ENCODE results near the gene UFSP2.

Gene UFSP2

DNA sequence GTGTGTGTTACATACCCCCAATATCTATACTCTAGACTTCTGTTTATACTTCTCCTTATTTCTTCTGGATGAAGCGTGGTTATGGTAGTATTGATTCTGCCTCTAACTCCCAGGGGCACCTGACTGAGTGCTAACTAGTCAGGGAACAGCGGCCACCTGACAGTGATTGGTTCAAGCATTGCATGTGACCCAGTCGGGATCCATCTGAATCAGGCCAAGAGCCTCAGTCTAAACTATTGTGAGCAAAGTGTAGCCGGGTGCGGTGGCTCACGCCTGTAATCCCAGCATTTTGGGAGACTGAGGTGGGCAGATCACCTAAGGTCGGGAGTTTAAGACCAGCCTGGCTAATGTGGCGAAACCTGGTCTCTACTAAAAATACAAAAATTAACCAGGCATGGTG, 35.8 kb upstream of the UFSP2 start:
- TF ChIP-seq, protein P1, sequence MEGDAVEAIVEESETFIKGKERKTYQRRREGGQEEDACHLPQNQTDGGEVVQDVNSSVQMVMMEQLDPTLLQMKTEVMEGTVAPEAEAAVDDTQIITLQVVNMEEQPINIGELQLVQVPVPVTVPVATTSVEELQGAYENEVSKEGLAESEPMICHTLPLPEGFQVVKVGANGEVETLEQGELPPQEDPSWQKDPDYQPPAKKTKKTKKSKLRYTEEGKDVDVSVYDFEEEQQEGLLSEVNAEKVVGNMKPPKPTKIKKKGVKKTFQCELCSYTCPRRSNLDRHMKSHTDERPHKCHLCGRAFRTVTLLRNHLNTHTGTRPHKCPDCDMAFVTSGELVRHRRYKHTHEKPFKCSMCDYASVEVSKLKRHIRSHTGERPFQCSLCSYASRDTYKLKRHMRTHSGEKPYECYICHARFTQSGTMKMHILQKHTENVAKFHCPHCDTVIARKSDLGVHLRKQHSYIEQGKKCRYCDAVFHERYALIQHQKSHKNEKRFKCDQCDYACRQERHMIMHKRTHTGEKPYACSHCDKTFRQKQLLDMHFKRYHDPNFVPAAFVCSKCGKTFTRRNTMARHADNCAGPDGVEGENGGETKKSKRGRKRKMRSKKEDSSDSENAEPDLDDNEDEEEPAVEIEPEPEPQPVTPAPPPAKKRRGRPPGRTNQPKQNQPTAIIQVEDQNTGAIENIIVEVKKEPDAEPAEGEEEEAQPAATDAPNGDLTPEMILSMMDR (conservative IDR thresholded peaks at IDR 0.05), result no peak
- no peak overlapping the region for H3K27ac ChIP-seq

DNA sequence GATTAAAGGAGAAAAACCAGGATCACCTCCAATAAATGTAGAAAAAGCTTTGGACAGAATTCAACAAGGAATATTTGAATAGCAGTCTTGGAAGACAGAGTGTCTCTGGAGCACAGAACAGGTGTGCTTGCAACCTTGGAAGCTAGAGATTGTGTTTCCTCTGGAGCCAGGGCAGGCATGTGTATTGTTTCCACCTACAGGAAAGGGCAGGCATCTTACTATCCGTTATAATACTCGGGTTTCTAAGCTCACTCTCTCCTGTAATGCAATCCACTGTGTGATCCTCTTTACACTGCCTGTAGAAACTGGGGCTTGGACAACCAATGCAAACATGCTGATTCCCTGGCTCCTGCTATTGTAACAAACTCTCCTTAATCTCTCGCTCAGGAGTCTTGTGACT, 31.4 kb upstream of the UFSP2 start:
- TF ChIP-seq, protein P1 (conservative IDR thresholded peaks at IDR 0.05), result peak; percentile 26; the same call in 1 of the 2 replicates
- H3K27ac ChIP-seq, result peak overlapping the region; percentile 45

DNA sequence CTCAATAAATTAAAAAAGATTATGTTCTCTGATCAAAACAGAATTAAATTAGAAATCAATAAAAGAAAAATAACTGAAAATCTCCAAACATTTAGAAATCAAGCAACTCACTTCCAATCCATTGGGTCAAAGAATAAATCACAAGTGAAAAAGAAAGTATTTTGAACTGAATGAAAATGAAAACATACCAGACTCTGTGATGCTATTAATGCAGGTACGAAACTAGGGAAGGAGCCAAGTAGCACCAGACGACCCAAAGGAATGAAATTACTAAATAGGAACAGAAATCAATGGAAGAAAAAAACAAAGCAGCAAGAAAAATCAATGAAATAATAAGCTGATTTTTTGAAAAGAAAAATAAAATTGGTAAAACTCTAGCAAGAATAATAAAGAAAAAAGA, 30.4 kb upstream of the UFSP2 start:
- peak overlapping the region; percentile 45 for H3K27ac ChIP-seq
- TF ChIP-seq, protein P1 (conservative IDR thresholded peaks at IDR 0.05), result no peak

DNA sequence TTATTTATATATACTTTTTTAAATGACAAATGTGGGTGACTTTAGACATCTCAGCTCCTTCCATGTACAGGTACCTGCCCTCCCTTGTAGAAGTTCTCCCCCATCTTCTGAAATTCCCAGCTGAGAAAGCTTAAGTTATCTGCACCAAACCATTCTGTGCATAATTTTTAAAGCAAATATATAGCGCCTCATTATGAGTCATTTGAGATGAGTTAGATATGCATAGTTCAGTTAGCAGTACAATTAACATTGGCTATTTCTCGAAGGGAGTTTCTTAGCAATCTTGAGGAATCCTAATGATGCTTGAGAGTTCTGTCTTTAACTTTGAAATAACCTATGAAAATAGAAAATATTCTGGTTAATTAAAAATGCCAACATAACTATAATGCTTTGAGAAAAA, 19.4 kb upstream of the UFSP2 start:
- no peak overlapping the region for H3K27ac ChIP-seq
- TF ChIP-seq, protein P1 (conservative IDR thresholded peaks at IDR 0.05), result no peak

DNA sequence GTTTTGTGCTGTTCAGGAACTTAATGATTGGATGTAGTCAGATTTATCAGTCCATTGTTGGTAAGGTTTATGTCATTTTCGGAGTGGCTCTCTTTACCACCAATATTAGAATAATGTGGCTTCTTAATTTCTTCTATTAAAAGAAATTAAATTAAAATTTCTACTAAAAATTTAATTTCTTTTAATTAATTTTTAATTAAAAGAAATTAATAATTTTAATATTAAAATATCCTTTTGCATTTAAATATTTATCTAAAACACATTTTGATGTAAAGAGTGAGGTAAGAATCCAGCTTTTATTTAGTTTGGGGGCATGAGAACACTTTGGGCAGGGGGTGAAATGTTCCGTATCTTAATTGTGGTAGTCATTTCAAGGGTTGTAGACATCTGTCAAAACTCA, 15.7 kb upstream of the UFSP2 start:
- TF ChIP-seq, protein P1 (conservative IDR thresholded peaks at IDR 0.05), result no peak
- H3K27ac ChIP-seq, result no peak overlapping the region

DNA sequence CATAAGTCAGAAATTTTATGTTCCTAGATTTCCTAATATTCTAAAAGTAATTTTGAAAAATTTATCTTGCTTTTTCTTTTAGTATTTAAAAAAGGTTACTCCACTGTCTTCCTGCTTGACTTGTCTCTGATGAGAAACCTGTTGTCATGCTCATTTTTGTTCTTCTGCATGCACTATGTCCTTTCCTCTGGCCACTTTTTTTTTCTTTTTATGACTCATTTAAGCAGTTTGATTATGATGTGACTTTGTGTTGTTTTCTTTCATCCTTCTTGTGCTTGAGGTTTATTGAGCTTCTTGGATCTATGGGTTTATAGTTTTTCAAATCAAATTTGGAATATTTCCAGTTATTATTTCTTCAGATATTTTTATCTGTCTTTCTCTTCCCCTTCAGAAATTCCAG, 12.0 kb upstream of the UFSP2 start:
- TF ChIP-seq, protein P1 (conservative IDR thresholded peaks at IDR 0.05), result no peak
- no peak overlapping the region for H3K27ac ChIP-seq

- no peak overlapping the region for H3K27ac ChIP-seq
- TF ChIP-seq, protein P1 (conservative IDR thresholded peaks at IDR 0.05), result no peak
Measured at GRCh38 chr4:185435466-185435865, 9.7 kb upstream of the UFSP2 start.

GRCh38 chr4:185429660-185430059, 3.9 kb upstream of the UFSP2 start:
- no peak overlapping the region for H3K27ac ChIP-seq
- TF ChIP-seq, protein P1 (conservative IDR thresholded peaks at IDR 0.05), result no peak

Measured in VCaP (cell line).